Trophoblast cell (in vitro differentiated cells and primary cell): ENCODE data around the gene FAAH. TPM values are rescaled to one million over a fixed set of nuclear protein-coding genes. Genes with fewer than 3 reads are reported as not detected.

ENCODE experiments used
- DNase-seq, 2 donors: peaks; one replicate each; pipeline ENCODE4 v3.0.0-alpha.2; 2016
- H2AFZ ChIP-seq: 2 replicates; pipeline ENCODE4 v1.6.1; 2013; ENCODE audit warnings: low read length, moderate library complexity, mild to moderate bottlenecking; ENCODE audit not compliant: insufficient read depth, poor library complexity
- H2AK5ac ChIP-seq: 2 replicates; pipeline ENCODE4 v1.6.1; 2013; ENCODE audit warnings: mild to moderate bottlenecking, low read length
- H2BK120ac ChIP-seq: 2 replicates; pipeline ENCODE4 v1.6.1; 2013; ENCODE audit warnings: low read length, mild to moderate bottlenecking, moderate library complexity; ENCODE audit not compliant: insufficient read depth, poor library complexity
- H2BK12ac ChIP-seq: 2 replicates; pipeline ENCODE4 v1.6.1; 2013; ENCODE audit warnings: mild to moderate bottlenecking, low read length, moderate library complexity
- H2BK5ac ChIP-seq: 2 replicates; pipeline ENCODE4 v1.6.1; 2013; ENCODE audit warnings: low read length, low read depth, moderate library complexity, mild to moderate bottlenecking; ENCODE audit not compliant: poor library complexity
- H3K14ac ChIP-seq: 2 replicates; pipeline ENCODE4 v1.6.1; 2013; ENCODE audit warnings: mild to moderate bottlenecking, low read length
- H3K18ac ChIP-seq: 2 replicates; pipeline ENCODE4 v1.6.1; 2013; ENCODE audit warnings: mild to moderate bottlenecking, low read length
- H3K23ac ChIP-seq: 2 replicates; pipeline ENCODE4 v1.6.1; 2013; ENCODE audit warnings: low read length
- H3K27ac ChIP-seq: 2 replicates; pipeline ENCODE4 v1.5.1; 2013; ENCODE audit warnings: low read depth, mild to moderate bottlenecking, inconsistent platforms, low read length, moderate library complexity
- H3K27me3 ChIP-seq: 2 replicates; pipeline ENCODE4 v1.6.1; 2013; ENCODE audit warnings: inconsistent platforms, mild to moderate bottlenecking, low read length, moderate library complexity; ENCODE audit not compliant: insufficient read depth
- H3K36me3 ChIP-seq, 2 experiments: 1 replicate in 1 of 2; 2 replicates in 1 of 2; pipeline ENCODE4 v1.6.1; 2013; ENCODE audit warnings: low read length in 2 of 2, mild to moderate bottlenecking in 2 of 2, moderate library complexity in 1 of 2; ENCODE audit not compliant: insufficient read depth in 2 of 2, control insufficient read depth in 1 of 2
- H3K4ac ChIP-seq: 2 replicates; pipeline ENCODE4 v1.6.1; 2013; ENCODE audit warnings: low read depth, mild to moderate bottlenecking, low read length, moderate library complexity
- H3K4me1 ChIP-seq, 2 experiments: 1 replicate in 1 of 2; 2 replicates in 1 of 2; pipeline ENCODE4 v1.6.1; 2013; ENCODE audit warnings: low read length in 2 of 2, mild to moderate bottlenecking in 2 of 2, moderate library complexity in 1 of 2; ENCODE audit not compliant: insufficient read depth in 2 of 2, control insufficient read depth in 1 of 2
- H3K4me2 ChIP-seq: 2 replicates; pipeline ENCODE4 v1.6.1; 2013; ENCODE audit warnings: inconsistent platforms, mild to moderate bottlenecking, low read length, moderate library complexity
- H3K4me3 ChIP-seq: 2 replicates; pipeline ENCODE4 v1.5.1; 2013; ENCODE audit warnings: mild to moderate bottlenecking, low read depth, low read length, inconsistent platforms
- H3K79me1 ChIP-seq: one replicate; pipeline ENCODE4 v1.6.1; 2013; ENCODE audit warnings: low read length
- H3K79me2 ChIP-seq: 2 replicates; pipeline ENCODE4 v1.6.1; 2013; ENCODE audit warnings: low read length, mild to moderate bottlenecking; ENCODE audit not compliant: control insufficient read depth, insufficient read depth, poor library complexity
- H3K9ac ChIP-seq: 2 replicates; pipeline ENCODE4 v1.6.1; 2013; ENCODE audit warnings: mild to moderate bottlenecking, low read length
- H3K9me3 ChIP-seq: 2 replicates; pipeline ENCODE4 v1.6.1; 2013; ENCODE audit warnings: low read depth, mild to moderate bottlenecking, control low read depth, inconsistent platforms, low read length; ENCODE audit not compliant: insufficient read depth
- H4K12ac ChIP-seq: 2 replicates; pipeline ENCODE4 v1.6.1; 2013; ENCODE audit warnings: low read depth, mild to moderate bottlenecking, low read length, moderate library complexity
- H4K8ac ChIP-seq: 2 replicates; pipeline ENCODE4 v1.6.1; 2013; ENCODE audit warnings: low read depth, mild to moderate bottlenecking, low read length, moderate library complexity
- H4K91ac ChIP-seq: one replicate; pipeline ENCODE4 v1.6.1; 2013; ENCODE audit warnings: low read depth, mild to moderate bottlenecking, low read length, moderate library complexity
- WGBS: extraction: QIAGEN DNeasy Blood & Tissue Kit; methylation state at CpG from one replicate; pipeline ENCODE4 v1.1.7; 2013; ENCODE audit warnings: missing lambda C conversion rate; ENCODE audit not compliant: insufficient read length, insufficient coverage; ENCODE audit errors: extremely low coverage; 5-methylcytosine and 5-hydroxymethylcytosine counted together
- polyA plus RNA-seq: library from polyadenylated mRNA; stranded (reverse); fragments of 200-250 nt; gene quantifications from 2 replicates; pipeline ENCODE4 v1.2.3, GENCODE V29; 2013

Gene FAAH
- polyA plus RNA-seq, result 2.6 and 2.7 TPM in 2 replicates

DNA sequence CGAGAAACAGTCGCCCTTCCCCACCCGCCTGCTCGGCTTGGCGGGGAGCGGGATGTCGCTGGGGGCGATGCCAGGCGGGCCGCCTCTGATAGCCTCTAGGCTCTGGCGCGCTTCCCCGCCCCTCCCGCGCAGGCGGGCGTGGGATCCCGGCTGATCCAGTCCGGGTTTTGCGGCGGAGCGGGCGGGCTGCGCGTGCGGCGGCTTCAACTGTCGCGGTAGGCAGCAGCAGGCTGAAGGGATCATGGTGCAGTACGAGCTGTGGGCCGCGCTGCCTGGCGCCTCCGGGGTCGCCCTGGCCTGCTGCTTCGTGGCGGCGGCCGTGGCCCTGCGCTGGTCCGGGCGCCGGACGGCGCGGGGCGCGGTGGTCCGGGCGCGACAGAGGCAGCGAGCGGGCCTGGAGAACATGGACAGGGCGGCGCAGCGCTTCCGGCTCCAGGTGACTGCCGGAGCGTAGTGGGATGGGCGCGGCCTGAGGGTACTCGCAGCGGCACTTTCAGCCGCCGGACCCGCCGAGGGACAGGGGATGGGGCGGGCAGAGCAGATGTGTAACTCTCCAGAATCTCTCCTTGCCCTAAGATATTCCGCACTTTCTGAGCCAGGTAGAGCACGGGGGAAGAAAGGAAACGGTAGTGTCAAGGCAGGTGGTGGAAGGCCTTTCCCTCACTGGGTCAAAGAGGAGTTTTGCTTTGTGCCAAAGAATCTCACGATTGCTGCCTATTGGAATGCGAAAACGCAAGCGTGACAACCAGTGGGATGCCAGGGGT lies at the start of gene FAAH:
Gene FAAH (plus strand): TSS at position 210 of the 764 bp plus-strand sequence. CDS start 32 bp downstream, at position 242.
- Histone ChIP-seq H3K27ac (no peak within 1 kb of the TSS), H3K79me1 (no peaks in the 10 kb centered on the region), H3K27me3 (peaks cover 8% of the 10 kb centered on the region), H3K4me2 (peak within 1 kb of the TSS; percentile 87), H2AFZ (no peak within 1 kb of the TSS), H3K4ac (no peak within 1 kb of the TSS), H2BK12ac (no peak within 1 kb of the TSS), H3K4me1 (peaks cover 3 to 7% of the 10 kb centered on the region in 2 experiments), H3K18ac (no peak within 1 kb of the TSS), H3K36me3 (no peaks in the 10 kb centered on the region), H3K4me3 (peak within 1 kb of the TSS; percentile 67), H2AK5ac (no peak within 1 kb of the TSS), H3K79me2 (no peaks in the 10 kb centered on the region), H4K8ac (peak within 1 kb of the TSS; percentile 63), H3K9ac (peak within 1 kb of the TSS; percentile 16), H3K9me3 (peaks cover 22% of the 10 kb centered on the region), H4K91ac (no peak within 1 kb of the TSS), H3K23ac (no peak within 1 kb of the TSS), H3K14ac (no peak within 1 kb of the TSS), H2BK5ac (no peak within 1 kb of the TSS), H4K12ac (no peak within 1 kb of the TSS), H2BK120ac (no peak within 1 kb of the TSS)
- DNase-seq, result peak; percentile 61 to 90
- no CpG with 5 or more reads among the region's 75 CpGs for WGBS

DNA sequence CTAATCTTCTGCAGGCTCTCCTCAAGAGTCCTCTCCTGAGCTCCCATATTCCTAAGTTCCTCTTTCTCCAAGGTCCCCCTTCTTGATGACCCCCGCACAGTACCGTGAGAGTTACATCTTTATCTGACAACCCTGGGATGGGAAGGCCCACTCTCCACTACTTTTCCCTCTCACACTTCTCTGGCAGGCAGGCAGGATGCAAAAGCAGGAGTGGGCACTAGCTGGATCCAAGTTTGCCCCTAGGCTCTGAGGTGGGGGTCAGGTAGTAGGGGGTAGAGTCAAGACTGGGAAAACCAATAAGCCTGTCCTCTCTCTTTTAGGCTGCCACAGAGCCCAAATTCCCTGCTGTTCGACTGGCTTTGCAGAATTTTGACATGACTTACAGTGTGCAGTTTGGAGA lies 49.6 kb upstream of the FAAH start:
- no CpG with 5 or more reads among the region's 3 CpGs for WGBS
- Histone ChIP-seq H3K79me2 (peaks cover 4% of the 10 kb centered on the region), H2BK5ac (no peak overlapping the region), H3K14ac (no peak overlapping the region), H4K8ac (no peak overlapping the region), H3K4me2 (no peak overlapping the region), H3K9me3 (no peaks in the 10 kb centered on the region), H3K4me1 (peaks cover 9 to 11% of the 10 kb centered on the region in 2 experiments), H3K23ac (no peak overlapping the region), H3K18ac (no peak overlapping the region), H2AFZ (no peak overlapping the region), H3K9ac (no peak overlapping the region), H3K27me3 (no peaks in the 10 kb centered on the region), H2AK5ac (no peak overlapping the region), H4K12ac (no peak overlapping the region), H4K91ac (no peak overlapping the region), H3K79me1 (peaks cover 14% of the 10 kb centered on the region), H2BK120ac (no peak overlapping the region), H3K4ac (no peak overlapping the region), H2BK12ac (no peak overlapping the region), H3K4me3 (no peak overlapping the region), H3K27ac (no peak overlapping the region), H3K36me3 (peaks cover 33 to 36% of the 10 kb centered on the region in 2 experiments)
- no peak for DNase-seq

GRCh38 chr1:46345281-46345680 lies 48.8 kb upstream of the FAAH start:
- Histone ChIP-seq H3K79me2 (peaks cover 4% of the 10 kb centered on the region), H3K4me3 (no peak overlapping the region), H3K4ac (no peak overlapping the region), H3K79me1 (peaks cover 8% of the 10 kb centered on the region), H3K4me2 (no peak overlapping the region), H3K9ac (no peak overlapping the region), H3K9me3 (no peaks in the 10 kb centered on the region), H3K18ac (no peak overlapping the region), H4K8ac (no peak overlapping the region), H4K12ac (no peak overlapping the region), H2BK5ac (no peak overlapping the region), H3K23ac (no peak overlapping the region), H3K27me3 (no peaks in the 10 kb centered on the region), H2BK120ac (no peak overlapping the region), H3K4me1 (peaks cover 6 to 8% of the 10 kb centered on the region in 2 experiments), H2BK12ac (no peak overlapping the region), H3K14ac (no peak overlapping the region), H2AFZ (no peak overlapping the region), H3K36me3 (peaks cover 35 to 43% of the 10 kb centered on the region in 2 experiments), H3K27ac (no peak overlapping the region), H2AK5ac (no peak overlapping the region), H4K91ac (no peak overlapping the region)
- DNase-seq, result no peak

DNA sequence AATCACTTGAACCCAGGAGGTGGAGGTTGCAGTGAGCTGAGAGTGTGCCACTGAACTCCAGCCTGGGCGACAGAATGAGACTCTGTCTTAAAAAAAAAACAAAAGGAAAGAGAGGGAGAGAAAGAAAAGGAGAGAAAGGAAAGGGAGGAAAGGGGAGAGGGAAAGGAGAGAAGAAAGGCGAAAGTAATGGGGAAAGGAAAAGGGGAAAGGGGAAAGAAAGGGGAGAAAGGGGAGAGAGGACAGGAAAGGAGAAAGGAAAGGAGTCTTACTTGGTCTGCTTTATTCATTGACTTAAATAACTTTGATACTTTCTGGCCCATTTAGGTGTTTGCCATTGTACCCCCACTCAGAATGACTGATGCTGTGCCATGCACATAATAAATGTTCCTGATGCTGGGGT lies 41.8 kb upstream of the FAAH start:
- 89% methylated on average over 1 of the region's 2 CpGs for WGBS
- Histone ChIP-seq H3K79me1 (no peaks in the 10 kb centered on the region), H4K8ac (no peak overlapping the region)

More for the DNA sequence above, 41.8 kb upstream of the FAAH start:
- Histone ChIP-seq H3K18ac (no peak overlapping the region), H3K4me2 (no peak overlapping the region), H3K9me3 (no peaks in the 10 kb centered on the region), H3K4me3 (no peak overlapping the region), H3K4ac (no peak overlapping the region), H3K27me3 (no peaks in the 10 kb centered on the region), H3K9ac (no peak overlapping the region), H3K79me2 (no peaks in the 10 kb centered on the region), H3K14ac (no peak overlapping the region), H2AK5ac (no peak overlapping the region), H3K36me3 (peaks cover 26 to 39% of the 10 kb centered on the region in 2 experiments), H2BK12ac (no peak overlapping the region), H2BK5ac (no peak overlapping the region), H4K12ac (no peak overlapping the region), H2AFZ (no peak overlapping the region), H3K23ac (no peak overlapping the region), H3K27ac (no peak overlapping the region), H2BK120ac (no peak overlapping the region), H4K91ac (no peak overlapping the region), H3K4me1 (no peaks in the 10 kb centered on the region)
- DNase-seq, result no peak
